DND-41 (cell line): ENCODE data around the gene PREX1.

ENCODE experiments used
- EZH2 ChIP-seq: IDR thresholded peaks from 3 replicates; pipeline ENCODE4 v1.6.1; 2012; ENCODE audit warnings: borderline replicate concordance, low read depth, mild to moderate bottlenecking, moderate library complexity, low read length, inconsistent platforms; ENCODE audit not compliant: severe bottlenecking
- TF ChIP-seq, protein P1 (sequence below): IDR thresholded peaks from 2 replicates; pipeline ENCODE4 v1.5.1; 2012; ENCODE audit warnings: borderline replicate concordance, low read length, moderate library complexity, mild to moderate bottlenecking; ENCODE audit not compliant: poor library complexity, severe bottlenecking; ENCODE audit errors: extremely low read depth

GRCh38 chr20:48671141-48671540 lies 156.7 kb downstream of the PREX1 start:
- TF ChIP-seq, protein P1, sequence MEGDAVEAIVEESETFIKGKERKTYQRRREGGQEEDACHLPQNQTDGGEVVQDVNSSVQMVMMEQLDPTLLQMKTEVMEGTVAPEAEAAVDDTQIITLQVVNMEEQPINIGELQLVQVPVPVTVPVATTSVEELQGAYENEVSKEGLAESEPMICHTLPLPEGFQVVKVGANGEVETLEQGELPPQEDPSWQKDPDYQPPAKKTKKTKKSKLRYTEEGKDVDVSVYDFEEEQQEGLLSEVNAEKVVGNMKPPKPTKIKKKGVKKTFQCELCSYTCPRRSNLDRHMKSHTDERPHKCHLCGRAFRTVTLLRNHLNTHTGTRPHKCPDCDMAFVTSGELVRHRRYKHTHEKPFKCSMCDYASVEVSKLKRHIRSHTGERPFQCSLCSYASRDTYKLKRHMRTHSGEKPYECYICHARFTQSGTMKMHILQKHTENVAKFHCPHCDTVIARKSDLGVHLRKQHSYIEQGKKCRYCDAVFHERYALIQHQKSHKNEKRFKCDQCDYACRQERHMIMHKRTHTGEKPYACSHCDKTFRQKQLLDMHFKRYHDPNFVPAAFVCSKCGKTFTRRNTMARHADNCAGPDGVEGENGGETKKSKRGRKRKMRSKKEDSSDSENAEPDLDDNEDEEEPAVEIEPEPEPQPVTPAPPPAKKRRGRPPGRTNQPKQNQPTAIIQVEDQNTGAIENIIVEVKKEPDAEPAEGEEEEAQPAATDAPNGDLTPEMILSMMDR, result no peak
- TF ChIP-seq EZH2, result no peak
